Lower leg skin (tissue), 3 donors: ENCODE results near the gene ATP9B.

Experiments
- CTCF ChIP-seq, 3 donors: fragments of 450-650 bp; IDR thresholded peaks; one replicate each; pipeline ENCODE4 v1.5.1; 2016; ENCODE audit warnings: antibody characterized with exemption in 3 of 3, mild to moderate bottlenecking in 3 of 3, moderate library complexity in 2 of 3
- POLR2A ChIP-seq, 2 donors: fragments of 450-650 bp; IDR thresholded peaks; one replicate each; pipeline ENCODE4 v1.6.1; 2016 to 2017; ENCODE audit warnings: antibody characterized with exemption in 2 of 2, mild to moderate bottlenecking in 1 of 2, moderate library complexity in 1 of 2

- no peak for TF ChIP-seq POLR2A (IDR thresholded peaks at IDR 0.05)
- TF ChIP-seq CTCF (IDR thresholded peaks at IDR 0.05): no peak
Measured at GRCh38 chr18:79251021-79251420, 181.8 kb downstream of the ATP9B start.
